Neuronal stem cell (in vitro differentiated cells): ENCODE measurements around the gene THBD.
A peak's percentile ranks its signal among the peaks of the same experiment; 100 is the strongest.

ENCODE experiments used
- DNase-seq: peaks from one replicate; pipeline ENCODE4 v3.0.0-alpha.2; 2013; ENCODE audit warnings: low spot score
- H2AFZ ChIP-seq: one replicate; pipeline ENCODE4 v1.6.1; 2013; ENCODE audit warnings: mild to moderate bottlenecking, low read length, inconsistent platforms
- H2AK5ac ChIP-seq: 2 replicates; pipeline ENCODE4 v1.6.1; 2013; ENCODE audit warnings: low read depth, mild to moderate bottlenecking, inconsistent platforms, low read length, moderate library complexity, mixed read lengths
- H2BK120ac ChIP-seq: 2 replicates; pipeline ENCODE4 v1.6.1; 2013; ENCODE audit warnings: low read depth, mild to moderate bottlenecking, inconsistent platforms, low read length, moderate library complexity, mixed read lengths
- H2BK12ac ChIP-seq: one replicate; pipeline ENCODE4 v1.6.1; 2013; ENCODE audit warnings: low read length, inconsistent platforms
- H2BK15ac ChIP-seq: 2 replicates; pipeline ENCODE4 v1.6.1; 2013; ENCODE audit warnings: mild to moderate bottlenecking, low read length, inconsistent platforms, mixed read lengths
- H2BK5ac ChIP-seq: one replicate; pipeline ENCODE4 v1.6.1; 2013; ENCODE audit warnings: inconsistent platforms, mild to moderate bottlenecking, low read length, moderate library complexity
- H3K14ac ChIP-seq: one replicate; pipeline ENCODE4 v1.6.1; 2013; ENCODE audit warnings: low read length, inconsistent platforms
- H3K18ac ChIP-seq: 2 replicates; pipeline ENCODE4 v1.6.1; 2013; ENCODE audit warnings: low read length, inconsistent platforms
- H3K23ac ChIP-seq: 2 replicates; pipeline ENCODE4 v1.6.1; 2013; ENCODE audit warnings: low read depth, mild to moderate bottlenecking, mixed read lengths, low read length, inconsistent platforms; ENCODE audit not compliant: poor library complexity
- H3K27ac ChIP-seq: replicated peaks from 3 replicates; pipeline ENCODE4 v1.5.1; 2013; ENCODE audit warnings: low read length, inconsistent platforms
- H3K27me3 ChIP-seq, 3 experiments: 2 replicates each; pipeline ENCODE4 v1.6.1; 2013; ENCODE audit warnings: low read length in 3 of 3, mild to moderate bottlenecking in 2 of 3, inconsistent platforms in 1 of 3, low read depth in 1 of 3, mixed read lengths in 1 of 3, moderate library complexity in 1 of 3; ENCODE audit not compliant: control insufficient read depth in 3 of 3, insufficient read depth in 3 of 3
- H3K36me3 ChIP-seq, 2 donors: replicated peaks in 1 of 2; 2 replicates each; pipeline ENCODE4 v1.6.1; 2013; ENCODE audit warnings: low read length in 2 of 2; ENCODE audit not compliant: control insufficient read depth in 2 of 2, insufficient read depth in 2 of 2
- H3K4ac ChIP-seq: 2 replicates; pipeline ENCODE4 v1.6.1; 2013; ENCODE audit warnings: inconsistent platforms, mild to moderate bottlenecking, low read length, moderate library complexity
- H3K4me1 ChIP-seq, 2 donors: 1 replicate in 1 of 2; 2 replicates in 1 of 2; pipeline ENCODE4 v1.6.1; 2013; ENCODE audit warnings: low read length in 2 of 2, low read depth in 1 of 2; ENCODE audit not compliant: control insufficient read depth in 2 of 2, insufficient read depth in 1 of 2
- H3K4me2 ChIP-seq: one replicate; pipeline ENCODE4 v1.6.1; 2013; ENCODE audit warnings: mild to moderate bottlenecking, low read length, inconsistent platforms; ENCODE audit not compliant: insufficient read depth, poor library complexity, severe bottlenecking
- H3K4me3 ChIP-seq, 2 donors: 2 replicates each; pipeline ENCODE4 v1.5.1; 2013; ENCODE audit warnings: low read length in 2 of 2, mild to moderate bottlenecking in 2 of 2, inconsistent platforms in 1 of 2, moderate library complexity in 1 of 2
- H3K79me1 ChIP-seq: one replicate; pipeline ENCODE4 v1.6.1; 2013; ENCODE audit warnings: low read depth, mild to moderate bottlenecking, inconsistent platforms, low read length, moderate library complexity
- H3K9ac ChIP-seq: one replicate; pipeline ENCODE4 v1.6.1; 2013; ENCODE audit warnings: mild to moderate bottlenecking, low read depth, low read length, inconsistent platforms; ENCODE audit not compliant: poor library complexity
- H3K9me3 ChIP-seq, 2 donors: replicated peaks in 1 of 2; 2 replicates each; pipeline versions ENCODE3 to v1.6.1; 2013; ENCODE audit warnings: low read length in 2 of 2, mild to moderate bottlenecking in 2 of 2, inconsistent platforms in 1 of 2, low read depth in 1 of 2, mixed read lengths in 1 of 2, moderate library complexity in 1 of 2; ENCODE audit not compliant: control insufficient read depth in 2 of 2, insufficient read depth in 1 of 2
- H4K8ac ChIP-seq: one replicate; pipeline ENCODE4 v1.6.1; 2013; ENCODE audit warnings: low read depth, mild to moderate bottlenecking, inconsistent platforms, low read length, moderate library complexity
- H4K91ac ChIP-seq: one replicate; pipeline ENCODE4 v1.6.1; 2013; ENCODE audit warnings: low read length, low read depth, mild to moderate bottlenecking, inconsistent platforms; ENCODE audit not compliant: poor library complexity
- WGBS, 2 donors: extraction: QIAGEN DNeasy Blood & Tissue Kit; methylation state at CpG; one replicate each; pipeline ENCODE4 v1.1.7; 2013; ENCODE audit warnings: missing lambda C conversion rate in 2 of 2, mixed read lengths in 1 of 2; ENCODE audit not compliant: insufficient read length in 2 of 2, insufficient replicate concordance in 1 of 2; ENCODE audit errors: extremely low coverage in 2 of 2; 5-methylcytosine and 5-hydroxymethylcytosine counted together

THBD gene

GRCh38 chr20:23077277-23077676 is 27.8 kb upstream of the THBD start:
- no peak overlapping the region for H4K91ac ChIP-seq
- H3K4me2 ChIP-seq: no peak overlapping the region
- no CpG with 5 or more reads among the region's 4 CpGs for WGBS, 2 donors
- H3K14ac ChIP-seq: no peak overlapping the region
- no peak overlapping the region for H2BK5ac ChIP-seq
- H3K27me3 ChIP-seq: no peaks in the 10 kb centered on the region
- H2BK15ac ChIP-seq: no peak overlapping the region
- H3K27ac ChIP-seq: no peak overlapping the region
- H3K23ac ChIP-seq: no peak overlapping the region
- H3K4ac ChIP-seq: no peak overlapping the region
- no peak overlapping the region for H3K4me3 ChIP-seq
- no peaks in the 10 kb centered on the region for H3K9me3 ChIP-seq
- no peak overlapping the region for H2AK5ac ChIP-seq
- no peak overlapping the region for H2AFZ ChIP-seq
- no peak overlapping the region for H3K9ac ChIP-seq
- no peaks in the 10 kb centered on the region for H3K79me1 ChIP-seq
- H4K8ac ChIP-seq: no peak overlapping the region
- no peak overlapping the region for H2BK12ac ChIP-seq
- no peak for DNase-seq
- H3K18ac ChIP-seq: no peak overlapping the region
- no peaks in the 10 kb centered on the region for H3K36me3 ChIP-seq
- H2BK120ac ChIP-seq: no peak overlapping the region
- H3K4me1 ChIP-seq: peaks cover 0 to 2% of the 10 kb centered on the region in 2 donors

GRCh38 chr20:23074052-23074451 is 24.6 kb upstream of the THBD start:
- no peak overlapping the region for H2BK15ac ChIP-seq
- no peak overlapping the region for H2BK120ac ChIP-seq
- no peak overlapping the region for H3K18ac ChIP-seq
- peaks cover 0 to 2% of the 10 kb centered on the region in 2 donors for H3K4me1 ChIP-seq
- H2AK5ac ChIP-seq: peak overlapping the region; percentile 14
- H4K91ac ChIP-seq: no peak overlapping the region
- H3K27ac ChIP-seq: no peak overlapping the region
- no peaks in the 10 kb centered on the region for H3K79me1 ChIP-seq
- no peak overlapping the region for H4K8ac ChIP-seq
- H3K23ac ChIP-seq: no peak overlapping the region
- no peak overlapping the region for H3K14ac ChIP-seq
- no peak overlapping the region for H2BK12ac ChIP-seq
- no peaks in the 10 kb centered on the region for H3K36me3 ChIP-seq
- H3K27me3 ChIP-seq: no peaks in the 10 kb centered on the region
- H3K4me3 ChIP-seq: no peak overlapping the region
- H2AFZ ChIP-seq: no peak overlapping the region
- H2BK5ac ChIP-seq: no peak overlapping the region
- no peak overlapping the region for H3K4ac ChIP-seq
- H3K9me3 ChIP-seq: no peaks in the 10 kb centered on the region
- no CpG with 5 or more reads among the region's 3 CpGs for WGBS, 2 donors
- no peak overlapping the region for H3K9ac ChIP-seq
- DNase-seq: no peak
- no peak overlapping the region for H3K4me2 ChIP-seq

GRCh38 chr20:23072892-23073586 is 23.6 kb upstream of the THBD start:
- H4K8ac ChIP-seq: no peak overlapping the region
- H3K27ac ChIP-seq: no peak overlapping the region
- no peak overlapping the region for H2AK5ac ChIP-seq
- H3K18ac ChIP-seq: no peak overlapping the region
- no peak overlapping the region for H3K23ac ChIP-seq
- H3K4me1 ChIP-seq: peaks cover 0 to 2% of the 10 kb centered on the region in 2 donors
- no peak overlapping the region for H2BK15ac ChIP-seq
- H3K4me3 ChIP-seq: no peak overlapping the region
- H3K9ac ChIP-seq: no peak overlapping the region
- WGBS, 2 donors: no CpG with 5 or more reads among the region's 11 CpGs
- no peak overlapping the region for H2BK5ac ChIP-seq
- no peak overlapping the region for H3K4ac ChIP-seq
- no peaks in the 10 kb centered on the region for H3K27me3 ChIP-seq
- no peak for DNase-seq
- no peak overlapping the region for H2BK12ac ChIP-seq
- H3K14ac ChIP-seq: no peak overlapping the region
- no peak overlapping the region for H2AFZ ChIP-seq
- no peak overlapping the region for H3K4me2 ChIP-seq
- no peak overlapping the region for H4K91ac ChIP-seq
- no peaks in the 10 kb centered on the region for H3K36me3 ChIP-seq
- H3K9me3 ChIP-seq: no peaks in the 10 kb centered on the region
- no peaks in the 10 kb centered on the region for H3K79me1 ChIP-seq
- no peak overlapping the region for H2BK120ac ChIP-seq

GRCh38 chr20:23071996-23072395 is 22.5 kb upstream of the THBD start:
- H2AFZ ChIP-seq: no peak overlapping the region
- peaks cover 0 to 2% of the 10 kb centered on the region in 2 donors for H3K4me1 ChIP-seq
- no peaks in the 10 kb centered on the region for H3K9me3 ChIP-seq
- no peak overlapping the region for H4K91ac ChIP-seq
- H3K14ac ChIP-seq: no peak overlapping the region
- no peak overlapping the region for H3K9ac ChIP-seq
- no peak overlapping the region for H2BK120ac ChIP-seq
- H2AK5ac ChIP-seq: no peak overlapping the region
- no peak overlapping the region for H2BK12ac ChIP-seq
- H3K4me3 ChIP-seq: no peak overlapping the region
- no peak overlapping the region for H3K4me2 ChIP-seq
- no peak overlapping the region for H4K8ac ChIP-seq
- no peak overlapping the region for H2BK5ac ChIP-seq
- H3K23ac ChIP-seq: no peak overlapping the region
- no peak overlapping the region for H3K27ac ChIP-seq
- no peaks in the 10 kb centered on the region for H3K27me3 ChIP-seq
- no peaks in the 10 kb centered on the region for H3K36me3 ChIP-seq
- WGBS, 2 donors: no CpG with 5 or more reads among the region's 4 CpGs
- H3K4ac ChIP-seq: no peak overlapping the region
- DNase-seq: no peak
- no peaks in the 10 kb centered on the region for H3K79me1 ChIP-seq
- H2BK15ac ChIP-seq: no peak overlapping the region
- no peak overlapping the region for H3K18ac ChIP-seq
